A549 (cell line): ENCODE measurements around the gene ALDH1B1.

ENCODE experiments used
- CEBPB ChIP-seq, 2 experiments: fragments of >200 bp in 1 of 2; sonication (Bioruptor Twin) in 1 of 2; formaldehyde crosslinking in 1 of 2; IDR thresholded peaks; 2 replicates each; pipeline ENCODE4 v1.6.1; 2012 to 2016
- CTCF ChIP-seq: fragments of >200 bp; sonication (Bioruptor Twin); formaldehyde crosslinking; IDR thresholded peaks from 3 replicates; pipeline ENCODE4 v1.5.1; 2016
- EP300 ChIP-seq, 2 experiments: fragments of >200 bp; sonication (Bioruptor Twin); formaldehyde crosslinking; IDR thresholded peaks; 2 replicates in 1 of 2; 3 replicates in 1 of 2; pipeline ENCODE4 v1.6.1; 2016 to 2017
- JUNB ChIP-seq: fragments of >200 bp; sonication (Bioruptor Twin); formaldehyde crosslinking; IDR thresholded peaks from 2 replicates; pipeline ENCODE4 v1.6.1; 2016
- MAX ChIP-seq: IDR thresholded peaks from 2 replicates; pipeline ENCODE4 v1.6.1; 2012
- MYC ChIP-seq: IDR thresholded peaks from 2 replicates; pipeline ENCODE4 v1.6.1; 2012; ENCODE audit warnings: mild to moderate bottlenecking, inconsistent platforms, low read length, improper control_type of control experiment, borderline replicate concordance
- POLR2A ChIP-seq: IDR thresholded peaks from 2 replicates; pipeline ENCODE4 v1.6.1; 2012; ENCODE audit warnings: mild to moderate bottlenecking, low read length
- RCOR1 ChIP-seq: fragments of 150-350 bp; IDR thresholded peaks from 2 replicates; pipeline ENCODE4 v1.6.1; 2014; ENCODE audit warnings: antibody characterized with exemption, low read length, low read depth

GRCh38 chr9:38437193-38437823, 44.8 kb downstream of the ALDH1B1 start:
- TF ChIP-seq MAX (no peak), POLR2A (no peak), CTCF (no peak), JUNB (no peak), RCOR1 (no peak), EP300 (IDR thresholded peaks at IDR 0.05) (no peak), CEBPB (IDR thresholded peaks at IDR 0.05) (no peak), MYC (no peak)
